ENCODE measurements around the gene ATP6AP1.

The ATP6AP1 gene

GRCh38 chrX:154450312-154450711, 21.8 kb downstream of the ATP6AP1 start:
- DNase-seq = no peak

- DNase-seq = no peak
These were observed 24.3 kb downstream of the ATP6AP1 start for GRCh38 chrX:154452823-154453222.

- peak; percentile 50 for DNase-seq
These were observed 29.1 kb downstream of the ATP6AP1 start for GRCh38 chrX:154457491-154458115.

DNA sequence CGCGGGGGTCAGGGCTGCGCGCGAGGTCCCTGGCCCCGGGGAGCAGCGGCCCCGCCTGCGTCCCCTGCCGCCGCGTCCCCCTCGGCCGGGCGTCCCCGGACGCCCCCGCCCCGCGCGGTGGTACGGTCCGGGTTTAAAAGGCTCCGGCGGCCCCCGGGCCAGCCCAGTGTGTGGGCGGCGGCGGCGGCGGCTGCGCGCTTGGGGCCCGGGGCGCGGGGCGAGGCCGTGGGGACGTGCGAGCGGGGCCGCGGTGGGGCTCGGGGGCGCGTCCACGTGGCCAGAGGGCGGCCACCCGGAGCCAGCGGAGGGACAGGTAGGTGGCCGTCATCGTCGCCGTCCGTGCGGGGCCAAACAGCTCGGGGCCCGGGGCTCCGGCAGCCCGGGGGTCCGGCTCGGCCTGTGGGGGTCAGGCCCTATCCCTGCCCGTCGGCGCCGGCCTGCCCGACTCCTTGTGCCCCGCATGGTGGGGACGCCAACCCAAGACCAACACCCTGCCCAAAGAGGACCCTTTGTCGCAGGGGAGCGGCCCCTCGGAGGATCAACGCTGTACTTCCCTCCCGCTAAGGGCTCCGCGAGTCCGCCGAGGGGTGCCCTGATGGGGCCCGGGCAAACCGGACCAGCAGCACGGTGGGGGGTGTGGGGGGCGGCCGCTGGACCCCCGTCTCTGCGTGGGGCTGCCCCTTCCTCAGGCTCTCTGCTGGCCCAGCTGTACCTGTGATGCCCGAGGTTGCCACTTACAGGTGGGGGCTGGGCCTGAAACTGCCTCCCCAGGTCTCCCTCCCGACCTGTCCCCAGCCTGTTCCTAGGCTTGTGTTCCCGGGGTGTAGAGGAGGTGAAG, 29.9 kb downstream of the ATP6AP1 start, which contains the start of gene PLXNA3:
PLXNA3 (plus strand) TSS at position 166 of the 838 bp plus-strand sequence. CDS start 1,903 bp downstream, outside the sequence.
- peak; percentile 62 for DNase-seq

DNA sequence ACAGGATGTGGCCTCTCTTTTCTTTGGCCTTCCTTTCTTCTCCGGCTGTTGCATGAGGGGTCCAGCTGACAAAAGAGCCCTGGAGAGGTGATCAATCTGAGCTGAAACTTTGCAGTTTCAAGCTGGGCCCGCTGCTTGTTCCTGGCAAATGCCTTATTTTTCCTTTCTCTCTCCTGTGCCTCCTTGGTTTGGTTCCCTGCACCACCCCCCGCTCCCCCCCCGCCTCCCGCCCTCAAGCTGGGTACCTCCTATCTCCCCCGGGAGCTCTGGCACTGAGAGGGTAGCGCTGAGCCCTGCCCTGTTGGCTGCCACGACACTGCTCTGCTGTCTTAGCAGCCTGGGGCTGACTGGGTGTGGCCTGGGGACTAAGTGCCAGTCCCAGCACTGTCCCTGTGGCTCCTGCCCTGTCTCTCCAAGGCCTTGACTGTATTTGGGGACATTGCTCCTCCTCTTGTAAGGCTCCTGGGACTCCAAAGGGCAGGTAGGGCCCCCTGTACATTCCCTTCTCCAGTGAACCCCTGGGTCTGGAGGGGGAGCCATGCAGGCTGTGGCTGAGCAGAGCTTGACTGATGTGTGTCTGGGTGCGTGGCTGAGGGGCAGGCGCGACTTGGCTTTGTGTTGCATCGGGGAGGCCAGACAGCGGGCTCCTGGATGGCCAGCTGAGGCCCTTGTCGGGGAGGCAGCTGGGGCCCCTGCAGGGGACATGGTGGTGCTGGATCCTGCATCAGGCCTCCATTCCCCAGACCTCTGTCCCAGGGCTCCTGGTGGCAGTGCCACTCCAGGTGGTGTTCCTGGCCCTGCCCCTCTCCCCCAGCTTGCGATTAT, 30.7 kb downstream of the ATP6AP1 start:
- no peak for DNase-seq

- no peak for DNase-seq
These were observed 31.4 kb downstream of the ATP6AP1 start for GRCh38 chrX:154459832-154460231.

DNA sequence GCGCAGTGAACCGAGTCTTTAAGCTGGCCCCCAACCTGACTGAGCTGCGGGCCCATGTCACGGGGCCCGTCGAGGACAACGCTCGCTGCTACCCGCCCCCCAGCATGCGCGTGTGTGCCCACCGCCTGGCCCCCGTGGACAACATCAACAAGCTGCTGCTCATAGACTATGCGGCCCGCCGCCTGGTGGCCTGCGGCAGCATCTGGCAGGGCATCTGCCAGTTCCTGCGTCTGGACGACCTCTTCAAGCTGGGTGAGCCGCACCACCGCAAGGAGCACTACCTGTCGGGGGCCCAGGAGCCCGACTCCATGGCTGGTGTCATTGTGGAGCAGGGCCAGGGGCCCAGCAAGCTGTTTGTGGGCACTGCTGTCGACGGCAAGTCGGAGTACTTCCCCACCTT, 31.8 kb downstream of the ATP6AP1 start:
- no peak for DNase-seq

DNA sequence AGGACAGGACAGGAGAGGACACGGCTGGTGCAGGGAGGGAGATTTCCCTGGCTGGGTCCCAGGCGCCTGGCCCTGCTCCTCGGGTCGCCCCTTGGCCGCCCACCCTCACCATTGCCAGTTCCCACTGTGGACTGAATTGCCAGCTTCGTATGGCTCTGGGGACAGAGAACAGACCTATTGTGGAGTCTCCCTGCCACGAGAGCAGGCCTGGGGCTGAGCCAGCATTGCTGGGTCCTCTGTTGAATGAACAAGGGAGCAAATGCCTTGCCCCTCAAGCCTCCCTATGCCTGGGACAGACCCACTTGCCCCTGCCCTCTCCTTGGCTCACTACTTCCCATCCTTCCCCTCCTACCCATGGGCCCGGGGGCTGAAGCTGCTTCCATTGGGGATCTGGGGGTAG, 33.9 kb downstream of the ATP6AP1 start:
- DNase-seq = no peak

DNA sequence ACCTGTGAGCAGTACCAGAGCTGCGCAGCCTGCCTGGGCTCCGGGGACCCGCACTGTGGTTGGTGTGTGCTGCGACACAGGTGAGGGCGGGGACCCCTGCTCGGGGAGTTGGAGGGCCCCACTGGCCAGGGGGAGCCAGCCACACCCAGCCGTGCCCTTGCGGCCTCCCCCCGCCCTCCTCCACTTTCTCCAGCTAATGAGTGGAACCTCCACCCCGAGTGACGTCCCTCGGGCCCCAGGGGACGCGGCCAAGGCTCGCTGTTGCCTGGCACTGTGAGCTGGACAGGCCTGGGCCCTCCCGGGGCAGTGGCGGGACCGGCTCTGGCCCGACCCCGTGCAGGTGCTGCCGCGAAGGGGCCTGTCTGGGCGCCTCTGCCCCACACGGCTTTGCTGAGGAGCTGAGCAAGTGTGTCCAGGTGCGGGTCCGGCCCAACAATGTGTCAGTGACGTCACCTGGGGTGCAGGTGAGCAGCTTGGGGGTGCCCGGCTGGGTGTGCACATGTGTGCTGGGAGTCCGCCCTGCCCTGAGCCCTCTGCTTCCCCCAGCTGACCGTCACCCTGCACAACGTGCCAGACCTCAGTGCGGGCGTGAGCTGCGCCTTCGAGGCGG, 35.2 kb downstream of the ATP6AP1 start:
- DNase-seq = no peak

- no peak for DNase-seq
These were observed 36.4 kb downstream of the ATP6AP1 start for GRCh38 chrX:154464806-154465365.

DNA sequence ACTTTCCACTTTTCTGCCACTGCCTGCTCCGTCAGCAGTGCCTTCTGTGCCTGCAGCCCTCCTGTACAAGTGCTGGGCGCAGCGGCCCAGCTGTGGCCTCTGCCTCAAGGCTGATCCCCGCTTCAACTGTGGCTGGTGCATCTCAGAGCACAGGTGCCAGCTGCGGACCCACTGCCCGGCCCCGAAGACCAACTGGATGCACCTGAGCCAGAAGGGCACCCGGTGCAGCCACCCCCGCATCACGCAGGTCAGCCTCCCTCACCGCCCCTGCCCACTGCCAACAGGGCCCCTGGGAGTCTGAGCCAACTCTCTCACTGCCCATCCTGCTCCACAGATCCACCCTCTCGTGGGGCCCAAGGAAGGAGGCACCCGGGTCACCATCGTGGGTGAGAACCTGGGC, 37.1 kb downstream of the ATP6AP1 start:
- DNase-seq = no peak

DNA sequence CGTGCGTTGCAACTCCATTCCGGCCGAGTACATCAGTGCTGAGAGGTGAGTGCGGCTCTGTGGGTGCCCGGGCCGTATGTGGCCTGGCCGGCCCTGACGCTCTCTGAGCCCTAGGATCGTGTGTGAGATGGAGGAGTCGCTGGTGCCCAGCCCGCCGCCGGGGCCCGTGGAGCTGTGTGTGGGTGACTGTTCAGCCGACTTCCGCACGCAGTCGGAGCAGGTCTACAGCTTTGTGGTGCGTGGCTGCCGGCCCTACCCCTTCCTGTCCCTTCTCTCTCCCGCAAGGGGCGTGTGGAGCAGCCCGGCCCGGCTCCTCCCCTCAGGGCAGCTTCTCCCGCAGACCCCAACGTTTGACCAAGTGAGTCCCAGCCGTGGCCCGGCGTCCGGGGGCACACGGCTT, 37.6 kb downstream of the ATP6AP1 start:
- DNase-seq = no peak

- DNase-seq = no peak
These were observed 38.4 kb downstream of the ATP6AP1 start for GRCh38 chrX:154466907-154467306.

- no peak for DNase-seq
These were observed 39.1 kb downstream of the ATP6AP1 start for GRCh38 chrX:154467556-154467955.

GRCh38 chrX:154468217-154468616, 39.7 kb downstream of the ATP6AP1 start:
- DNase-seq = no peak

DNA sequence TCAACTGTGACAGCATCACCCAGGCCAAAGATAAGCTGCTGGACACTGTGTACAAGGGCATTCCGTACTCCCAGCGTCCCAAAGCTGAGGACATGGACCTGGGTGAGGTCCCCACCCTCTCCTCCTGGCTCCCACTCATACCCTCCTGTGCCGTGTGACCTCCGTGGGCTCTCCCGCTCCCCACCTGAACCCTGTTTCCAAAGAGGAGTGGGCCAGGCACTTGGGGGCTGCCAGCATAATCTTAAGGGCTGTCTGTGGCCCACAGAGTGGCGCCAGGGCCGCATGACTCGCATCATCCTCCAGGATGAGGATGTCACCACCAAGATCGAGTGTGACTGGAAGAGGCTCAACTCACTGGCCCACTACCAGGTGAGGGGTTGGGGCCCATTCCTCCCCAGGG, 40.6 kb downstream of the ATP6AP1 start:
- DNase-seq = no peak

GRCh38 chrX:154469880-154470279, 41.4 kb downstream of the ATP6AP1 start:
- DNase-seq = no peak

GRCh38 chrX:154470434-154470833, 42.0 kb downstream of the ATP6AP1 start:
- no peak for DNase-seq

DNA sequence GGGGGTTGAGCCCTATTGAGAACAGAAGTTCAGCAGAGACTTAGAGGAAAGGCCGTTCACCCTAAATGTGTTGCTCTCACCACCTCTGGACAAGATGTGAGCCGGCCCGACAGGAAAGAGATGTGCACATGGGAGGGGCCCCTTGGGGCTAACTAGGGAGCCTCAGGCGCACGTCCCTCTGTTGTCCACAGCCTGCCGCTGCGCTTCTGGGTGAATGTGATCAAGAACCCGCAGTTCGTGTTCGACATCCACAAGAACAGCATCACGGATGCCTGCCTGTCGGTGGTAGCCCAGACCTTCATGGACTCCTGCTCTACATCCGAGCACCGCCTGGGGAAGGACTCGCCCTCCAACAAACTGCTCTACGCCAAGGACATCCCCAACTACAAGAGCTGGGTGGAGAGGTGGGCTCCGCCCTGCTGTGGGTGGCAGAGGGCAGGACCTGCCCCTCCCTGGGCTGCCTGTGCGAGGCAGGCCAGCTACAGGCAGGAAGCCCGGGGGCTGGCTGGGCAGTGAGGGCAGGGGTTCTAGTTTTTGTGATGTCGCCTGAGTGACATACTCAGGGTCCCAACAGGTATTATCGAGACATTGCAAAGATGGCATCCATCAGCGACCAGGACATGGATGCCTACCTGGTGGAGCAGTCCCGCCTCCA, 42.6 kb downstream of the ATP6AP1 start:
- DNase-seq = no peak

DNA sequence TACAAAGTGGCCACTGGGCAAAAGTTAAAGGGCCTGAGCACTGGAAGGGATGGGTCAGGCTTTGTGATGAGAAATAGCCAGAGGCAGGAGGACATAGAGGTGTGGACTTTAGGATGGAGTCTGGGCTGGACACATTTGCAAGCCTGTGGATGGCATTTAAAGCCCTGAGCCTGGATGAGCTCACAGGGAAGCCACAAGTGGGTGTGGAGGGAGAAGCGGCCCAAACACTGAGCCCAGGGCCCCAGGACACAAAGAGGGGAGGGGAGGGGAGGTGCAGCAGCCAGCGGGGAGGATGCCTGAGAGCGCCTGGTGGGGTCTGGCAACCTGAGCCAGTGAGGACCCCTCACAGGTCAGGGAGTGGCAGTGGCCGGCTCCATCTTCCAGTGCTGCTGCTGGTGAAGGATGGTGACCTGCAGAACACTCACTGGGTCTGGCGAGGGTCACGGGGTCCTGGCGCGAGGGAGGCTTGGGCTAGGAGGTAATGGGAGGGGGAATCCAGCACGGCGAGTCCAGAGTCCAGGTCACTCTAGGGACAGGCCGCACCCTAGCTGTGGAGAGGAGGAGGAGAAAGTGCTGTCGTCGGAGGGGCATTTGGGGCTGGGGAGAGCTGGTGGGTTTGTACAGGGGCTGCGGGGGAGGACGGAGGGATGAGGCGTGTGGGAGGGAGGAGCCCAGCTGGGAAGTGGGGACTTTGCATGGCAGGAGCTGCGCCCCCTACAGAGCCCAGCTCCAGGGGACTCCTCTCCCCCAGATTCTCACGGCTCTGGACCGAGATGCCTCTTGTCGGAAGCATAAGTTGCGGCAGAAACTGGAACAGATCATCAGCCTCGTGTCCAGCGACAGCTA, 43.6 kb downstream of the ATP6AP1 start:
- DNase-seq = no peak

Measured in activated CD4-positive, alpha-beta T cell treated with anti-CD3 and anti-CD28 coated beads, Interleukin-2, amount 50 U/mL, for 1 hour (primary cell).